GM18507 (cell line): Measurements from ENCODE around the gene FUT3.
"Not testable (repeated sequence)": the region's sequence is repeated elsewhere in the genome, so short reads cannot be mapped to it uniquely, and the experiment has no call there.

ENCODE experiments used
- DNase-seq: peaks from one replicate; pipeline ENCODE4 v3.0.0; 2011; ENCODE audit warnings: low read depth; ENCODE audit not compliant: insufficient read length; ENCODE audit errors: extremely low spot score
- FAIRE-seq: peaks from 2 replicates; lab custom pipeline; 2011; peaks lifted over from hg19 to GRCh38; lab: Jason Lieb, UNC

The FUT3 gene

DNA sequence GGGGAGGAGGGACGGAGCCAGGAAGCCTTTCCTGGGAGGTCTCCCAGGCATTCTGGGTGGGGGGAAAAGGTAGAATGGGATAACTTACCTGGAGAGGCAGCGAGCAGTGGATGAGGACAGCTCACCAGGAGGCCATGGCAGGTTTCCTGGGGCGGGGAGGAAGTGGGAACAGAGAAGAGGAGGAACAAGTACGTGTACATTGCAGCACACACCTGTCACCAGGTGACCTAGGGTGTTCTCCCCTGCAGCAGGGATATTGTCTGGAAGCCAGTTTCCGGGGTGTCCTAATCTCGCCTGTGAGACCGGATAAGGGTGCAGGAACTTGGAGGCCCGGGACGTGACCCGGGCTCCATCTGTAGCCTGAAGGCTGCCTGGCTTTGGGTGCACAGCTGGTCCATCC is at the start of gene FUT3:
FUT3 (minus strand) TSS at position 148 of the 400 bp plus-strand sequence.
- no peak for FAIRE-seq

DNA sequence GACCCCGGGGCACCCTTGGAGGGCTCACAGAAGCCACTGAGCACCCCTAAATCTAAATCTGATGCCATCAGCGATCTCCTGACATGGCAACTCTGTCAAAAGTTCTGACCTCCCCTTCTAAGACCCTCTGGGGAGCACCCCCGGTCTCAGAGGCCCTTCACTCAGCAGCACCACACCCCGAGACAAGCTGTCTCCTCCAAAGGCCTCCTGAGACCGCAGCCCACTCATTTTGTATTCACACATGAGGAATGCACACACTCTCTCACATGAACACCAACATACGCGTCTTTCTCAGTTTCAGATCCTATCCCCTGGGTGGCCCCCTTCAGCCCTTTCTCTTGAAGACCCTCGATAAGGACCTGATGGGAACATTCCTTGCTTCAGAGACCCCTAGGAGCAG is 49.7 kb upstream of the FUT3 start:
- no peak for FAIRE-seq
- DNase-seq: no peak

More for the DNA sequence above, at the start of gene FUT3:
- DNase-seq: no peak

DNA sequence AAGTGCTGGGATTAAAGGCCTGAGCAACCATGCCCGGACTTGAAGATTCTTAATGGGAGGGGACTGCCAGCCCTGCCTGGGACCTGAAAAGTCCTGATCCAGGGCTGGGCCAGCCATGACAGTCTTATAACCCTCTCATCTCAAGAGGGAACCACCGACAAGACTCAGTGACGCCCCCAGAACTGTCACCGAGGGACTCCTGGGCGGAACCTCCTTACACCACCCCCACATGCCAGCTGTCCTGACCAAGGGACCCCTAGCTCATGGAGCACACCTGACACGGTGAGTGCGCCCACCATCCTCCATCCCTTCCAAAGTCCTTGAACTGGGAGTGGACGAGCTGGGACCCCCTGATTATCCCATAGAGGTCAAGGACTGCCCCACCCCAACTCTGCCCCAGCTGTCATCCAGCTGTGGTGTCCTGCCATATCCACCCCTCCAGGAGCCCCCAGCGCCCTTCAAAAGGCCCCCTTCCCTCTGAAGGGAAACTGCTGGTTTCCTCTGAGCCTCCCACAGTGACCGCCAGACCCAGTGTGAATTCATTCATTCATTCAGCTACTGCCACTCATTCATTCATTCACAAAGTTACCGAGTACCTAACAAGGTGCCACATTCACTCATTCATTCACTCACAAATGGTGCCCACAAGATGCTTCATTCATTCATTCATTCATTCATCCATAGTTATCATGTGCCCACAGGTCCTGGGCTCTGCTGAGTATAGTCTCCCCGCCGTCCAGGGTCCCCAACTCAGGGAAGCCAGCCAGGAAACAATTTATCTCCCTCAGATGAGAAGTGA is 48.7 kb upstream of the FUT3 start:
- FAIRE-seq (no peak), DNase-seq (no peak)

DNA sequence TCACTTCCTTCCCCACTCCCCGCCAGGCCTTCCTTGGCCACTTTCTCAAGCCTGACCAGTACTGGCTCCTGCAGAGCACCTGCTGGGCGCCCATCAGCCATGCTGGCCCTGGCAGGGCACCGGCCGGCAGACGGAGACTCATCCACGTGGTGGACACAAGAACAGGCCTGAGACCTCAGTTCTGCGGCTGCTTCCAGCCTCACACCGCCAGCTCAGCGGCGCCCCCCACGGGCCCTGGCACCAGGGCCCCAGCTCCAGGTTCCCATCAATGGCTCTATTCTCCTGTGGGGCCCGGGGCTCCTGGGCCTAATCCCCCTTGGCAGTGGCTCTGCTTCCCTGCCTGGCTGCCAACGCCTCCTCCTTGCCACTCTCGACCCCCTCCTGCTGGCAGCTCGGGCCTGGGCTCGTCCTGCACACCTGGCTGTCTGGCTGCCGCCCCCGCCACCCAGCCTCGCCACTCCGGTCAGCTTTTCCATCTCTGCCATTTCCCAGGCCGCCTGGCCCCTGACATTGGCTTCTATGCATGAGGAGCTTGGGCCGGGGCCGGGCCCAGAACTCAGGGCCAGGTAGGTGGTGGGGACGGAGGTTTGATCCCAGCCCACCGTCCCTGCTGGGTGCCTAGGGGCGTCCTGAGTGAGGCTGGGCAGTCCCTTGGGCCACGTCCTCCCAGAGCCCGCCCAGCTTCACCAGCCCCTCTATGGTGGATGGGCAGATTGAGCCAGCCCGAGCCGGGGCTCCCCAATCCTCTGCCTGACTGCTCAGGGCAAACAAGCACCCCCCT is 46.1 kb upstream of the FUT3 start:
- no peak for DNase-seq
- FAIRE-seq: no peak

GRCh38 chr19:5896365-5897076 is 45.3 kb upstream of the FUT3 start:
- DNase-seq (no peak), FAIRE-seq (no peak)

DNA sequence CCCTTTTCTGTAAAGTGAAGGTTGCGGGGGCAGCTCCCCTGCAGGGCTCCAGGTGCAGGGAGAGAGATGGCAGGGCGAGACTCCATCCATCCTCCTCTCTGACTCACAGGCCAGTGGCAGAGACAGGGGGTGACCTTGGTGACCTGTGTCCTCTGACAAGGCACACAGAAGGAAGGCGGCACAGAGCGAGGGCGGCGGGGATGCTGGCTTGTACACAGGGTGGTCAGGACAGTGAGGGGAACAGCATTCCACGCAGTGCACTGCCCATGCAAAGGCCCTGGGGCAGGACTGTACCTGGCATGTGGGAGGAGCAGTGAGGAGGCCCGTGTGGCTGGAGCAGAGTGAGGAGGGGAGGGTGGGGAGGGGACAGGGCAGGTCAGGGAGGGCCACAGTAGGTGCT is 44.6 kb upstream of the FUT3 start:
- DNase-seq (no peak), FAIRE-seq (no peak)

DNA sequence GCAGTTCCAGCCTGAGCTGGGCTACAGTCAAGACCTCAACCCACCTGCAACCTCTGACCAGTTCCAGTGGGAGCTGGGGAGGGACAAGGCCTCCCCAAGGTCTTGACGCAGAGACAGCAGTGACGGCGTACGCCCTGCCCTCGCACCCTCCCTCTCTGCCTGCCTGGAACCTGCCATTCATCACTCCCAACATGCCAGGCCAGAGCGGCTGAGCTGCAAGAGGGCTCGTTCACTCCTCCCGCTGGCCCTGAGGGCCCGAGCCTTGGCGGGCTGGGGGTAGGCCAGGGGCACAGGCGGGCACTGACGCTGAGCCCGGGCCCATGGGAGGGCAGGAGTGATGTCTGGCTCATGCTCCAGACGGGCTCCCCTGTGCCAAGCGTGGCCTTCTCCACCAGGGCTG is 44.2 kb upstream of the FUT3 start:
- DNase-seq (no peak), FAIRE-seq (no peak)

- FAIRE-seq (no peak), DNase-seq (no peak)
These were observed 43.6 kb upstream of the FUT3 start for GRCh38 chr19:5894704-5895349.

DNA sequence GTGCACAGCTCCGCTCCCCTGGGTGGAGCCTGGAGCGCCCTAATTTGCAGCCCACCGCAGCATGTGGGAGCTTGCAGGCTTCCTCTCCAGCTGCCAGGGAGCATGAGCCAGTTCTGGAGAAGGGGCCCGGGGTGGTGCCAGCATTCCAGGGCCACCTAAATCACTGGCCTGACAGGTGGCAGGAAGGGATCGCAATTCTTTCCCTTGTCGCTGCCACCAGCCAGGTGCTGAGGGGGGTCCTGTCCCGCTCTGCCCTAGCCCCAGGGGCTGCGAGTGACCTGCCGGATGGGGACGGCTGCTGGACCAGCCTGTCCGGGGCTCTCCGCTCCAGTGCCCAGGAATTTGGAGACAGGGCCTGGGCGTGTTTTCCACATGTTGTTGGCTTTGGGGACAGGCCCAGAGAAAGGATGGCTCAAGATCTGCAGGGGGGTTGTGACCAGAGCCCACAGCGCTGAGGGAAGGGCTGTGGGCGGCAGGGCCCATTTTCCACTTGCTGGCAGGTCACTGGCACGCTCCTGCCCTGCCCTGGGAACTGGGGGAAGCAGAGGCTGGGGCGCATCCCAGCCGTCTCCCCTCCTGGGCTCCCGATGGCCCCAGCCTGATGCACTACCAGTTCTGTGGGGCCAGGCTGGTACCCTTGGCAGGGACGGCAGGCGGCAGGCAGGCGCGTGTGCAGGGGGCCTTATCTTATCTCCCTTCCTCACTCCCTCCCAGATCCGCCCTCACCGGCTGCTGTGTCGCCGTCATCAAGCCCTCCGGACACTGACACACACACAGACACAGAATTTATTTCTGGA is 42.9 kb upstream of the FUT3 start:
- FAIRE-seq (no peak), DNase-seq (no peak)

- no peak for FAIRE-seq
These were observed 42.2 kb upstream of the FUT3 start for GRCh38 chr19:5893296-5893903.

GRCh38 chr19:5892772-5893275 is 41.6 kb upstream of the FUT3 start:
- FAIRE-seq: no peak
- no peak for DNase-seq

More at GRCh38 chr19:5893296-5893903, 42.2 kb upstream of the FUT3 start:
- no peak for DNase-seq

DNA sequence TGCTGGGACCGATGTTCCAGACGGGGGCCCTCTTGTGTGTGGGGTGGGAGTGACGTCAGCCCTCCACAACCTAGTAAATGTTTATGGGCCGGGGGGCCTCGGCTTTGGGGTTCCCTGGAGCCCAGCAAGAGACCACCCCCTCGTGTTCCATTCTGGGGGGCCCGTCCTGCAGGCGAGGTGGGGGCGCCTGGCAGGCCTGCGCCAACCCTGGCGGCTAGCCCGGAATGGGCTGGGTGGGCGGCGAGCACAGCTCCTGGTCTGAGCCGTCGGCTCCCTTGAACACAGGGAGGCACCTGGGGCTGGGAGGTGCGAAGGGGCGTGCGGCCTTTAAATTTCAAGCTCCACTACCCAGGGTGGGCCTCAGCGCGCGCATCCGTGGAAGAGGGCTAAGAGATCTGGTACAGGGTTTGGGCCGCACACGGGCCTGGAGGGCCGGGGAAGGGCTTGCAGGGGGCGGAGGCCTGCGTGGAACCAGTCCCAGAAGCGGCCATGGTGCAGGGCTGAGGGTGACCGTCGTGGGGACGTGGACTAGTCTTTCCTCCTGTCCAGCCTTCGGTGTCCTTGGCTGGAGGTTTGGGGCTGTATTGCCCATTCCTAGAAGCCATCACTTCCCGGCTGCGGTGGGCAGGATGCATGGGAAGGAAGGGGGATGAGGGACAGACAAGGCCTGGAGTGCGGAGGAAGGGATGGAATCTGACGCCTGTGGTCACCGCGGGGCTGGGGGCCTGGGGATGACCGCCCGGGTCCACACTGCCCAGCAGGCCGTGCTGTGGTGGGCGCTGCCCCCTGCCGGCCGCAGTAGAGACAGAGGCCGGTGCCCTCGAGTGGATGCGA is 40.9 kb upstream of the FUT3 start:
- FAIRE-seq (no peak), DNase-seq (no peak)

- DNase-seq (no peak), FAIRE-seq (no peak)
These were observed 40.3 kb upstream of the FUT3 start for GRCh38 chr19:5891572-5891937.

GRCh38 chr19:5890099-5890498 is 38.9 kb upstream of the FUT3 start:
- FAIRE-seq (no peak), DNase-seq (no peak)

- DNase-seq (no peak), FAIRE-seq (no peak)
These were observed 38.2 kb upstream of the FUT3 start for GRCh38 chr19:5889288-5889971.

- not testable (repeated sequence) for FAIRE-seq, DNase-seq
These were observed 33.0 kb upstream of the FUT3 start for GRCh38 chr19:5884065-5884811.
